ENCODE results near the gene ZFYVE19. TPM values are rescaled to one million over a fixed set of nuclear protein-coding genes. Genes with fewer than 3 reads are reported as not detected.

The ZFYVE19 gene
- total and polyA plus RNA-seq, 2 donors (not counting 1 experiment from before 2014, with no cell fraction given): 14.1 to 21.3 TPM

DNA sequence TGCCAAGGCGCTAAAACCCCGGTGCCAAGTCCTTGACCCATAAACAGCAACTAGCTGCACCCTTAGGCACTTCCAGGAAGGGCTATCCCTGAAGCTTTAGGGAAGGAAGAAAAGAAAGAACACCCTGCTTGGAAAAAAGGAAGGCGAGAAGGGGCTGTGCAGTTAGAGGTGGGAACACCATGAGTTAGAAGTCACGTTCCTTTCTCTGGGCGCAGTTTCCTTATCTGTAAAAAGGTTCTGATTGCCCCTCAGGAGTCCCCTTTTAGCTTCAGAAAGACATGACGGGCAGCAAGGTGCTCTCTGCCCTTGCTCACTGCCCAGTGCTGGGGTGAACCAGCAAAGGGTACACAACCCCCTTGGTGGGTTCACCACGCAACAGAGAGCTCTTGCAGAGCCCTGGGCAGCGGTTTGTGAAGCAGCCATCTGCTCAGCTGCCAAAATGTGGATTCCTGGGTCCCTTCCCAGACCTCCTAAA is 42.2 kb upstream of the ZFYVE19 start:
- Histone ChIP-seq H3K27ac (ENCODE audit: insufficient read depth, low read length) (no peak overlapping the region), H3K9me3 (ENCODE audit: control insufficient read depth, insufficient read depth, low read depth, low read length) (no peaks in the 10 kb centered on the region), H4K20me1 (ENCODE audit: control insufficient read depth, extremely low read depth, insufficient read depth, low read length) (no peaks in the 10 kb centered on the region), H3K36me3 (ENCODE audit: control insufficient read depth, insufficient read depth, low read length) (peaks cover 3% of the 10 kb centered on the region), H3K27me3 (ENCODE audit: control insufficient read depth, insufficient read depth, low read length) (no peaks in the 10 kb centered on the region), H2AFZ (ENCODE audit: low read length) (no peak overlapping the region), H3K9ac (ENCODE audit: insufficient read depth, low read length) (no peak overlapping the region), H3K4me2 (ENCODE audit: extremely low read depth, insufficient read depth, low read length) (peak overlapping the region; percentile 91), H3K79me2 (ENCODE audit: control insufficient read depth, insufficient read depth, low read length) (no peaks in the 10 kb centered on the region), H3K4me1 (ENCODE audit: control insufficient read depth, extremely low read depth, insufficient read depth, low read length) (peaks cover 16% of the 10 kb centered on the region), H3K4me3 (replicated peaks in 1 of 4; ENCODE audit: control extremely low read depth in 1 of 4, insufficient read depth in 1 of 4, low read depth in 3 of 4, low read length in 4 of 4) (peak overlapping the region; percentile 3 to 59 (median 30))
- no peak for DNase-seq (ENCODE audit: low read depth in 2 of 2)
- no peak for TF ChIP-seq EZH2 (IDR thresholded peaks at IDR 0.05; ENCODE audit: low read length, missing control alignments)
- TF ChIP-seq, protein P1, sequence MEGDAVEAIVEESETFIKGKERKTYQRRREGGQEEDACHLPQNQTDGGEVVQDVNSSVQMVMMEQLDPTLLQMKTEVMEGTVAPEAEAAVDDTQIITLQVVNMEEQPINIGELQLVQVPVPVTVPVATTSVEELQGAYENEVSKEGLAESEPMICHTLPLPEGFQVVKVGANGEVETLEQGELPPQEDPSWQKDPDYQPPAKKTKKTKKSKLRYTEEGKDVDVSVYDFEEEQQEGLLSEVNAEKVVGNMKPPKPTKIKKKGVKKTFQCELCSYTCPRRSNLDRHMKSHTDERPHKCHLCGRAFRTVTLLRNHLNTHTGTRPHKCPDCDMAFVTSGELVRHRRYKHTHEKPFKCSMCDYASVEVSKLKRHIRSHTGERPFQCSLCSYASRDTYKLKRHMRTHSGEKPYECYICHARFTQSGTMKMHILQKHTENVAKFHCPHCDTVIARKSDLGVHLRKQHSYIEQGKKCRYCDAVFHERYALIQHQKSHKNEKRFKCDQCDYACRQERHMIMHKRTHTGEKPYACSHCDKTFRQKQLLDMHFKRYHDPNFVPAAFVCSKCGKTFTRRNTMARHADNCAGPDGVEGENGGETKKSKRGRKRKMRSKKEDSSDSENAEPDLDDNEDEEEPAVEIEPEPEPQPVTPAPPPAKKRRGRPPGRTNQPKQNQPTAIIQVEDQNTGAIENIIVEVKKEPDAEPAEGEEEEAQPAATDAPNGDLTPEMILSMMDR (conservative IDR thresholded peaks at IDR 0.05 in 1 of 2, IDR thresholded peaks at IDR 0.05 in 1 of 2; ENCODE audit: low read depth in 1 of 2, low read length in 2 of 2): no peak

GRCh38 chr15:40766194-40766815 is 40.6 kb upstream of the ZFYVE19 start:
- H3K9me3 ChIP-seq (ENCODE audit: control insufficient read depth, insufficient read depth, low read depth, low read length): no peaks in the 10 kb centered on the region
- no peaks in the 10 kb centered on the region for H3K79me2 ChIP-seq (ENCODE audit: control insufficient read depth, insufficient read depth, low read length)
- TF ChIP-seq, protein P1 (conservative IDR thresholded peaks at IDR 0.05 in 1 of 2, IDR thresholded peaks at IDR 0.05 in 1 of 2; ENCODE audit: low read depth in 1 of 2, low read length in 2 of 2): no peak
- H3K4me2 ChIP-seq (ENCODE audit: extremely low read depth, insufficient read depth, low read length): no peak overlapping the region
- H4K20me1 ChIP-seq (ENCODE audit: control insufficient read depth, extremely low read depth, insufficient read depth, low read length): no peaks in the 10 kb centered on the region
- peaks cover 16% of the 10 kb centered on the region for H3K4me1 ChIP-seq (ENCODE audit: control insufficient read depth, extremely low read depth, insufficient read depth, low read length)
- no peak overlapping the region for H3K27ac ChIP-seq (ENCODE audit: insufficient read depth, low read length)
- no peak overlapping the region for H2AFZ ChIP-seq (ENCODE audit: low read length)
- peaks cover 3% of the 10 kb centered on the region for H3K36me3 ChIP-seq (ENCODE audit: control insufficient read depth, insufficient read depth, low read length)
- no peak for DNase-seq (ENCODE audit: low read depth in 2 of 2)
- no peaks in the 10 kb centered on the region for H3K27me3 ChIP-seq (ENCODE audit: control insufficient read depth, insufficient read depth, low read length)
- no peak overlapping the region for H3K4me3 ChIP-seq (replicated peaks in 1 of 4; ENCODE audit: control extremely low read depth in 1 of 4, insufficient read depth in 1 of 4, low read depth in 3 of 4, low read length in 4 of 4)
- H3K9ac ChIP-seq (ENCODE audit: insufficient read depth, low read length): no peak overlapping the region

- TF ChIP-seq, protein P1 (conservative IDR thresholded peaks at IDR 0.05 in 1 of 2, IDR thresholded peaks at IDR 0.05 in 1 of 2; ENCODE audit: low read depth in 1 of 2, low read length in 2 of 2): no peak
- no peak for TF ChIP-seq EZH2 (IDR thresholded peaks at IDR 0.05; ENCODE audit: low read length, missing control alignments)
- no peak overlapping the region for H3K9ac ChIP-seq (ENCODE audit: insufficient read depth, low read length)
- H3K4me1 ChIP-seq (ENCODE audit: control insufficient read depth, extremely low read depth, insufficient read depth, low read length): peaks cover 16% of the 10 kb centered on the region
- H4K20me1 ChIP-seq (ENCODE audit: control insufficient read depth, extremely low read depth, insufficient read depth, low read length): no peaks in the 10 kb centered on the region
- H3K27me3 ChIP-seq (ENCODE audit: control insufficient read depth, insufficient read depth, low read length): no peaks in the 10 kb centered on the region
- H3K4me2 ChIP-seq (ENCODE audit: extremely low read depth, insufficient read depth, low read length): no peak overlapping the region
- no peaks in the 10 kb centered on the region for H3K79me2 ChIP-seq (ENCODE audit: control insufficient read depth, insufficient read depth, low read length)
- no peak overlapping the region for H3K27ac ChIP-seq (ENCODE audit: insufficient read depth, low read length)
- no peak overlapping the region for H3K4me3 ChIP-seq (replicated peaks in 1 of 4; ENCODE audit: control extremely low read depth in 1 of 4, insufficient read depth in 1 of 4, low read depth in 3 of 4, low read length in 4 of 4)
- peaks cover 5% of the 10 kb centered on the region for H3K36me3 ChIP-seq (ENCODE audit: control insufficient read depth, insufficient read depth, low read length)
- peak; percentile 29 to 79 for DNase-seq (ENCODE audit: low read depth in 2 of 2)
- H2AFZ ChIP-seq (ENCODE audit: low read length): no peak overlapping the region
- no peaks in the 10 kb centered on the region for H3K9me3 ChIP-seq (ENCODE audit: control insufficient read depth, insufficient read depth, low read depth, low read length)
Observed at GRCh38 chr15:40766906-40767837, 39.7 kb upstream of the ZFYVE19 start.

All from fibroblast of lung (primary cell).